SH-SY5Y (cell line): ENCODE data around the gene CLDN22.

Source experiments
- GATA2 ChIP-seq: IDR thresholded peaks from 2 replicates; pipeline ENCODE4 v1.6.1; 2011; ENCODE audit warnings: mild to moderate bottlenecking, low read depth, low read length
- GATA3 ChIP-seq: IDR thresholded peaks from 2 replicates; pipeline ENCODE4 v1.6.1; 2011; ENCODE audit warnings: low read depth, mild to moderate bottlenecking, low read length, moderate library complexity

DNA sequence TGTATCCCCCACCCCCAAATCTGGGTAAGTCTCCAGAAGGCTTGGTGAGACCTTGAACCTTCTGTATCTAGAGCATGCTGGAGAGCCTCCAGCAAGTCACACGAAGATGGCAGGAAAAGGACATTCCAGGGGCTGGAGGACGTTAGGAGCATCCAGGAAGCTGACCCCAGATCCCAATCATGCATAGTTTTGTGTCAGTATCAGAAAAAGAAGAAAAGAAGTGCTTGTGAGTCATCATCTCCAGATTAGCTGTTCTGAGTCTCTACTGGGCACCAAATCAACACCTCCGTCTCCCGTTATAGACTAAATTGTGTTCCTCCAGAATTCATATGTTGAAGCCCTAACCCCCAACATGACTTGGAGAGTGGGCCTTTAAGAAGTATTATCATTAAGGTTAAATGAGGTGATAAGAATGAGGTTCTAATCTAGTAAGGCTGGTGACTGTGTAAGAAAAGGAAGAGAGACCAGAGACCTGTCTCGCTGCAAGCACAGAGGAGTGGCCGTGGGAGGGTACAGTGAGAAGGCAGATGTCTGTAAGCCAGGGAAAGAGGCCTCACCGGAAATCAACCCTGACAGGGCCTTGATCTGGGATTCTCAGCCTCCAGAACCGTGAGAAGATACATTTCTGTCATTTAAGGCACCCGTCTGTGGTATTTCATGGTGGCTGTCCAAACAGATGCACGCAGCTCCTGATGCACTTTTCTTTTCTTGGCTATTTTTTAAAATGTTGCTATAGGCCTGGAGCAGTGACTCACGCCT, 40.3 kb upstream of the CLDN22 start:
- TF ChIP-seq GATA2 (no peak), GATA3 (no peak)
